ENCODE data around the gene METTL2A.
A peak's percentile ranks its signal among the peaks of the same experiment; 100 is the strongest.
"Not testable (repeated sequence)": the region's sequence is repeated elsewhere in the genome, so short reads cannot be mapped to it uniquely, and the experiment has no call there.

Gene METTL2A

DNA sequence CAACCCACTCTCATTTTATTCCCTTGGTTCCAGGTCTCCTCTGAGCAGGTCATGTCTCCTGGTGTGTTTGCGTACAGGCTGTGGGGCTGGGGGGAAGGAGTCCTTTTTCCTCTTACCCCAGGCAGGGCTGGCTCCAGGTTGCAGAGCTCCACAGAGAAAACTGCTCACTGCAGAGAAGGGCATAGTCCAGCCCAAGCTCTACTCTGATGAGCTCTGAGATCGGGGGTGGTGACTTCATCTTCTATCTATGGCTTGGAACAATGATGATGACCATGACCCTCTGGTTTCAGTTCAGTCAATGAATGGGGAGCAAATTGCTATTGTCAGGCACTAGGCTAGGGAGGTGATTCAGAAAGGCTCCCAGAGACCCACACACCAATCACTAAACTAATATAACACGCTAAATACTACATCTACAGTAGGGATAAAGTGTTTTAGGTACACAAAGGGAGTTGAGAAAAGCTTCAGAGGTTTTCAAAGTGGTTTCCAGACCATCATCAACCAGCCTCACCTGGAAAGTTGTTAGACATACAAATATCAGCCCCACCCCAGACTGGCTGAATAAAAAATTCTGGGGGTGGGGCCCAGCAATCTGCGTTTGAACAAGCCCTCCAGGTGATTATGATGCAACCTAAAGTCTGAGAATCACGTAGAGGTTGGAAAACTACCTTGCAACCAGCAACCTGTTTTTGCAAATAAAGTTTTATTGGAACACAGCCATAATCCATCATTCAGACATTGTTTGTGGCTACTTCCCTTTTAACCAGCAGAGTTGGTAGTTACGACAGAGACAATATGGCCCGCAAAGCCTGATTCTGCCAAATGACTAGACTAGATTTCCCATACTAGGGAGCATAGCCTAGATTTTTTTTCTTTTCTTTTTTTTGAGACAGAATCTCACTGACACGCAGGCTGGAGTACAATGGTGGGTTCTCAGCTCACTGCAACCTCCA is 49.6 kb downstream of the METTL2A start:
- H3K27me3 ChIP-seq (ENCODE audit: insufficient read depth, low read length, poor library complexity); H2BK15ac ChIP-seq (replicated peaks; ENCODE audit: low read depth); H3K36me3 ChIP-seq (ENCODE audit: control insufficient read depth, insufficient read depth, low read length); H3K23ac ChIP-seq (ENCODE audit: low read length); H2AK5ac ChIP-seq (ENCODE audit: low read length); H3K27ac ChIP-seq (ENCODE audit: low read depth, low read length); H3K79me2 ChIP-seq (ENCODE audit: control insufficient read depth, insufficient read depth, low read length); H3K4ac ChIP-seq (ENCODE audit: low read depth, low read length); H4K5ac ChIP-seq (ENCODE audit: low read length); H3K4me1 ChIP-seq (ENCODE audit: control insufficient read depth, low read depth, low read length); H4K8ac ChIP-seq (ENCODE audit: low read depth, low read length); H3K4me2 ChIP-seq (ENCODE audit: low read length); H2BK120ac ChIP-seq (ENCODE audit: low read depth, low read length); H3K56ac ChIP-seq (ENCODE audit: low read length); H2BK5ac ChIP-seq (ENCODE audit: low read length); H3K18ac ChIP-seq (ENCODE audit: low read length); H3K4me3 ChIP-seq (ENCODE audit: low read length); H3K9ac ChIP-seq (ENCODE audit: low read length); H3K79me1 ChIP-seq (ENCODE audit: low read length): not testable (repeated sequence)
- DNase-seq: peak; percentile 67
- no CpG with 5 or more reads among the region's 8 CpGs for WGBS (ENCODE audit: extremely low coverage, insufficient coverage, low lambda C conversion rate)

DNA sequence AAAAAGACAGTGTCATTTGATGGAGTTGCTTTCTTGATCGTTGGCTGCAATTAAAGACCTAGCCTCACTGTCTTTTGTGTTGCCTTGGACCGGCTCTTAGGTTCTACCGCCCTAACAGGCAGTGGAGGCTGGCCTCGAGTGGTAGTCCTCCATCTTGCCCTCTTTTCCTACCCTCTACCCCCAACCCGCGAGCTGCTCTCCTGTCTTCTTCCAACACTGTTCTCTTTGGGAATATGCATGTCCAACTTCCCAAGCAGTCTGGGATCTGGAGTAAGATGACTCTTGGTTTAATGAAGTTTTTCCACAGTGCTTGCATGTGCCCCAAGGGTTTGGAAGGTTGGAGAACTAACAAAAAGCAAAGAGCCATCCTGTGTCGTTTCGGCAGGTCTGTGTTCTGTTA is 53.4 kb downstream of the METTL2A start:
- not testable (repeated sequence) for H3K79me1 ChIP-seq (ENCODE audit: low read length); H2AK5ac ChIP-seq (ENCODE audit: low read length); H2BK120ac ChIP-seq (ENCODE audit: low read depth, low read length); H3K27me3 ChIP-seq (ENCODE audit: insufficient read depth, low read length, poor library complexity); H3K4me2 ChIP-seq (ENCODE audit: low read length); H3K4ac ChIP-seq (ENCODE audit: low read depth, low read length); H3K4me3 ChIP-seq (ENCODE audit: low read length); H3K56ac ChIP-seq (ENCODE audit: low read length); H2BK15ac ChIP-seq (replicated peaks; ENCODE audit: low read depth); H4K8ac ChIP-seq (ENCODE audit: low read depth, low read length); H3K79me2 ChIP-seq (ENCODE audit: control insufficient read depth, insufficient read depth, low read length); H4K5ac ChIP-seq (ENCODE audit: low read length); DNase-seq; H3K36me3 ChIP-seq (ENCODE audit: control insufficient read depth, insufficient read depth, low read length); H3K23ac ChIP-seq (ENCODE audit: low read length); H3K9ac ChIP-seq (ENCODE audit: low read length); H3K27ac ChIP-seq (ENCODE audit: low read depth, low read length); H2BK5ac ChIP-seq (ENCODE audit: low read length); H3K4me1 ChIP-seq (ENCODE audit: control insufficient read depth, low read depth, low read length); H3K18ac ChIP-seq (ENCODE audit: low read length)
- whole genome bisulfite sequencing (ENCODE audit: extremely low coverage, insufficient coverage, low lambda C conversion rate): no CpG with 5 or more reads among the region's 8 CpGs

GRCh38 chr17:62477718-62478408 is 54.2 kb downstream of the METTL2A start:
- H2BK5ac ChIP-seq (ENCODE audit: low read length); H2AK5ac ChIP-seq (ENCODE audit: low read length); H4K5ac ChIP-seq (ENCODE audit: low read length); H3K79me1 ChIP-seq (ENCODE audit: low read length); H3K36me3 ChIP-seq (ENCODE audit: control insufficient read depth, insufficient read depth, low read length); H2BK15ac ChIP-seq (replicated peaks; ENCODE audit: low read depth); H3K4me1 ChIP-seq (ENCODE audit: control insufficient read depth, low read depth, low read length); H3K23ac ChIP-seq (ENCODE audit: low read length); H3K27me3 ChIP-seq (ENCODE audit: insufficient read depth, low read length, poor library complexity): not testable (repeated sequence)
- peaks cover 11% of the 10 kb centered on the region for H3K79me2 ChIP-seq (ENCODE audit: control insufficient read depth, insufficient read depth, low read length)
- peak overlapping the region; percentile 42 for H3K4me3 ChIP-seq (ENCODE audit: low read length)
- H3K56ac ChIP-seq (ENCODE audit: low read length): peak overlapping the region; percentile 84
- H3K9ac ChIP-seq (ENCODE audit: low read length): peak overlapping the region; percentile 79
- WGBS (ENCODE audit: extremely low coverage, insufficient coverage, low lambda C conversion rate): no CpG with 5 or more reads among the region's 61 CpGs
- peak overlapping the region; percentile 42 for H3K4me2 ChIP-seq (ENCODE audit: low read length)
- H3K4ac ChIP-seq (ENCODE audit: low read depth, low read length): peak overlapping the region; percentile 100
- peak overlapping the region; percentile 98 for H4K8ac ChIP-seq (ENCODE audit: low read depth, low read length)
- peak overlapping the region; percentile 61 for H2BK120ac ChIP-seq (ENCODE audit: low read depth, low read length)
- peak; percentile 36 for DNase-seq
- H3K27ac ChIP-seq (ENCODE audit: low read depth, low read length): peak overlapping the region; percentile 78
- peak overlapping the region; percentile 96 for H3K18ac ChIP-seq (ENCODE audit: low read length)

DNA sequence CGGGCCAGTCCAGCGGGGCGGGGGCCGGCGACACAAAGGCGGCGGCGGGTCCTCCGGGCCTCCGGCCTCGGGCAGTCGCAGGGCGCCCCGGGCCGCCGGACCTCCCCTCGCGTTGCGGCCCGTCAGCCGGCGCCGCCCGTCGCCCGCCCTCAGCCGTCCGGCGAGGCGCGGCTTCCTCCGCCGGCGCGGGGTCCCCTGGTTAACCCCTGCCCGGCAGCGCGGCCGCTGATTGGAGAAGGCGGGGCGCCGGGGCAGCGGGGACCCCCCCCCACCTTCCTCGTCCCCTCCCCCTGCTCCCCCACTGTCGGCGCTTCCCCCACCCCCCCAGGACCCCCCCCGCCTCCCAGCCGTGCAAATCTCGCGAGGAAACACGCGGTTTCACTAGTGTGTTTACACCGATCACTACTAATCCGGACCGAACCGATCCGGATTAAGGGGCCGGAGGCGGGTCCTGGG is 54.8 kb downstream of the METTL2A start, which contains the start of gene TLK2:
Gene TLK2, plus strand, starts transcription at position 402 of the 456 bp plus-strand sequence. CDS start 2,301 bp downstream, outside the sequence.
- H3K79me1 ChIP-seq (ENCODE audit: low read length): peaks cover 2% of the 10 kb centered on the region
- peak within 1 kb of the TSS; percentile 61 for H2BK120ac ChIP-seq (ENCODE audit: low read depth, low read length)
- no peak within 1 kb of the TSS for H2BK15ac ChIP-seq (replicated peaks; ENCODE audit: low read depth)
- peak within 1 kb of the TSS; percentile 100 for H3K4ac ChIP-seq (ENCODE audit: low read depth, low read length)
- peak; percentile 81 for DNase-seq
- no peak within 1 kb of the TSS for H2BK5ac ChIP-seq (ENCODE audit: low read length)
- no peaks in the 10 kb centered on the region for H3K36me3 ChIP-seq (ENCODE audit: control insufficient read depth, insufficient read depth, low read length)
- H3K23ac ChIP-seq (ENCODE audit: low read length): no peak within 1 kb of the TSS
- H3K79me2 ChIP-seq (ENCODE audit: control insufficient read depth, insufficient read depth, low read length): peaks cover 11% of the 10 kb centered on the region
- H3K27ac ChIP-seq (ENCODE audit: low read depth, low read length): peak within 1 kb of the TSS; percentile 78
- peak within 1 kb of the TSS; percentile 80 for H3K9ac ChIP-seq (ENCODE audit: low read length)
- no peaks in the 10 kb centered on the region for H3K27me3 ChIP-seq (ENCODE audit: insufficient read depth, low read length, poor library complexity)
- peak within 1 kb of the TSS; percentile 58 for H3K4me3 ChIP-seq (ENCODE audit: low read length)
- H3K56ac ChIP-seq (ENCODE audit: low read length): peak within 1 kb of the TSS; percentile 84
- peak within 1 kb of the TSS; percentile 98 for H4K8ac ChIP-seq (ENCODE audit: low read depth, low read length)
- no peak within 1 kb of the TSS for H4K5ac ChIP-seq (ENCODE audit: low read length)
- peak within 1 kb of the TSS; percentile 99 for H3K18ac ChIP-seq (ENCODE audit: low read length)
- no CpG with 5 or more reads among the region's 59 CpGs for WGBS (ENCODE audit: extremely low coverage, insufficient coverage, low lambda C conversion rate)
- peak within 1 kb of the TSS; percentile 42 for H3K4me2 ChIP-seq (ENCODE audit: low read length)
- H2AK5ac ChIP-seq (ENCODE audit: low read length): no peak within 1 kb of the TSS
- H3K4me1 ChIP-seq (ENCODE audit: control insufficient read depth, low read depth, low read length): no peaks in the 10 kb centered on the region

- H3K4me2 ChIP-seq (ENCODE audit: low read length): not testable (repeated sequence)
- DNase-seq: peak; percentile 28
Measured at GRCh38 chr17:62478880-62479638, 55.4 kb downstream of the METTL2A start.

More at GRCh38 chr17:62478880-62479638, 55.4 kb downstream of the METTL2A start:
- not testable (repeated sequence) for H2BK5ac ChIP-seq (ENCODE audit: low read length); H3K23ac ChIP-seq (ENCODE audit: low read length); H2BK120ac ChIP-seq (ENCODE audit: low read depth, low read length); H2AK5ac ChIP-seq (ENCODE audit: low read length); H4K5ac ChIP-seq (ENCODE audit: low read length); H3K79me1 ChIP-seq (ENCODE audit: low read length); H3K4me1 ChIP-seq (ENCODE audit: control insufficient read depth, low read depth, low read length); H2BK15ac ChIP-seq (replicated peaks; ENCODE audit: low read depth); H3K27me3 ChIP-seq (ENCODE audit: insufficient read depth, low read length, poor library complexity); H3K36me3 ChIP-seq (ENCODE audit: control insufficient read depth, insufficient read depth, low read length)
- Histone ChIP-seq H3K56ac (ENCODE audit: low read length) (peak overlapping the region; percentile 81), H3K4ac (ENCODE audit: low read depth, low read length) (peak overlapping the region; percentile 62), H4K8ac (ENCODE audit: low read depth, low read length) (peak overlapping the region; percentile 86), H3K4me3 (ENCODE audit: low read length) (peak overlapping the region; percentile 28), H3K79me2 (ENCODE audit: control insufficient read depth, insufficient read depth, low read length) (peaks cover 11% of the 10 kb centered on the region), H3K9ac (ENCODE audit: low read length) (peak overlapping the region; percentile 80), H3K18ac (ENCODE audit: low read length) (peak overlapping the region; percentile 99), H3K27ac (ENCODE audit: low read depth, low read length) (peak overlapping the region; percentile 62)
- no CpG with 5 or more reads among the region's 84 CpGs for WGBS (ENCODE audit: extremely low coverage, insufficient coverage, low lambda C conversion rate)

Data from mesendoderm (in vitro differentiated cells).